LoVo (cell line): Measurements from ENCODE around the gene STIM1.

ENCODE experiments used
- DNase-seq: peaks from one replicate; pipeline ENCODE4 v3.0.0-alpha.2; 2016; ENCODE audit warnings: low spot score

Gene STIM1

GRCh38 chr11:3830730-3831129 is 24.7 kb upstream of the STIM1 start:
- DNase-seq, result no peak

- DNase-seq, result no peak
Measured at GRCh38 chr11:3831378-3832239, 23.9 kb upstream of the STIM1 start.

DNA sequence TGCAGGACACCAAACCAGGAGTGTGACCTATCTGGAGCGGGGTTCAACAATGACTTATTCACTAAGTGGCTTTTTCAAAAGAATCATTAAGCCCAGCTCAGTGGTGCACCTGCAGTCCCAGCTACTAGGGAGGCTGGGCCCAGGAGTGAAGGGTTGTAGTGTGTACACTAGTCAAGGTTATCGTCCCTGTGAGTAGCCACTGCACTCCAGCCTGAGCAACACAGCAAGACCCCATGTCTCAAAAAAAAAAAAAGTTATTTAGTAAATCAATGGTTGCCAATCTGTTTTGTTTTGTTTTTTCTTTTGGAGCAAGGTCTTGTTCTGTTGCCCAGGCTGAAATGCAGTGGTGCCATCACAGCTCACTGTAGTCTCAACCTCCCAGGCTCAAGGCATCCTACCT is 22.6 kb upstream of the STIM1 start:
- no peak for DNase-seq

DNA sequence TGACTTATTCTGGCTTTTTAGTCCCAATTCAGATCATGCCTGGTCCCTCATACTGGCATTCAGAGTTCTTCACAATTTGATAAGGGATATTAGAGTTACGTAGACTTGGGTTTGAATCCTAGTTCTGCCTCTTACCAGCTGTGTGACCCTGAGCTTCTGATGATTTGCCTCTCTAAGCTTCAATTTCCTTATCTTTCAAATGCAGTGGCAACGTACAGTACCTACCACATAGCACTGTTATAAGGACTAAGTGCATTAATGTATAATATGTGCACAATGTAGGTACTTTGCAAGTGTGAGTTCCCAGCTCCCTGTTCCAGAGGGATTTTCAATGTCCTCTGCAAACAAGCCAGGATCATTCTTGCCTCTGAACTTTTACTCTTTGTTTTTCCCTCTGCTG is 22.0 kb upstream of the STIM1 start:
- no peak for DNase-seq

DNA sequence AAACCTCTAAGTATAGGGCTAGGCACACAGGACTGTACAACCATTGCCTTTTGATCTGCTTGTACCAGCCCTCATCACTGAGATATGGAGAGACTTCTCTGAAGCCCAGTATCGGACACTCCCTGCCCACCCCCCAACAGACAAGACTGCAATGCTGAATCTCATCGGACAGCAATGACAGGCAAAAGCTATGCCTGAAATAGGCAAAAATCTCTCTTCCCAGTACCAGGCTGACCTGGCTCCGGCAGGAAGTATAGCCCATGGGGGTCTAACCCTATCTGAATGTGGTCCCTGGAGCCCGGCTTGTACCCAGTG is 21.2 kb upstream of the STIM1 start:
- no peak for DNase-seq

- no peak for DNase-seq
Measured at GRCh38 chr11:3834664-3835461, 20.6 kb upstream of the STIM1 start.

DNA sequence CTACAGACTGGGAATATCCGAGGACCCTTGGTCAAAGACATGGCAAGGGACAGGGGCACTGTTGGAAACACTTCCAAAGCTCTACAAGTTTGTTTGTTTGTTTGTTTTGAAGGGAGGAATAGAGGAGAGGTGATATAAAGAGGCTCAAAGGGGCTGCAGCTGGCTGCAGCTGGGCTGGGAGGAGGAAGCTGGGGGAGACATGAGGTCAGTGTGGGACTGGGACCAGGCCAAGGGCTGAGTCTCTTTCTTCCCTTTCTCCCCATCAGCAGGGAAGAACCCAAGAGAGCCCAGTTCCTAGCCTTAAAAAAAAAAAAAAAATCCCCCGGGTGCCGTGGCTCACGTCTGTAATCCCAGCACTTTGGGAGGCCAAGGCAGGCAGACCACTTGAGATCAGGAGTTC is 19.7 kb upstream of the STIM1 start:
- DNase-seq, result no peak

GRCh38 chr11:3836903-3837302 is 18.6 kb upstream of the STIM1 start:
- no peak for DNase-seq

DNA sequence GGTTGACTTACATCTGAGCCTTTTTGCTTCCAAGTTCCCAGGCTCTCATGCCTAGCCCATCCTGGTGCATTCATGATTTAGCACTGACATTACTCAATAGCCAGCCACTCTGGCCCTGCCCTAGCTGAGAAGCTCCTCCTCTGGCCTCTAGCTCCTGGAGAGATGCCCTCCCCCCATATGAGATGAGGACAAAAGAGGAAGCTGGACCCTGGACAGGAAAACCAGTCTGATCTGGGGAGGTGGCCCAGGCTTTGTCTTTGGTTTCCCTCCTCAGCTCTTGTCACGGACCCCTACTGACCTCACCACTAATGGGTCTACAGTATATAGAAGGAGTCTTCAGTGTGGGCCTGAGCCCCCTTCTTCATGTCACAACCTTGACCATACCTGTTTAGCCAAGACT is 17.7 kb upstream of the STIM1 start:
- no peak for DNase-seq

GRCh38 chr11:3838504-3838903 is 17.0 kb upstream of the STIM1 start:
- no peak for DNase-seq

- DNase-seq, result no peak
Measured at GRCh38 chr11:3840004-3840869, 15.2 kb upstream of the STIM1 start.

DNA sequence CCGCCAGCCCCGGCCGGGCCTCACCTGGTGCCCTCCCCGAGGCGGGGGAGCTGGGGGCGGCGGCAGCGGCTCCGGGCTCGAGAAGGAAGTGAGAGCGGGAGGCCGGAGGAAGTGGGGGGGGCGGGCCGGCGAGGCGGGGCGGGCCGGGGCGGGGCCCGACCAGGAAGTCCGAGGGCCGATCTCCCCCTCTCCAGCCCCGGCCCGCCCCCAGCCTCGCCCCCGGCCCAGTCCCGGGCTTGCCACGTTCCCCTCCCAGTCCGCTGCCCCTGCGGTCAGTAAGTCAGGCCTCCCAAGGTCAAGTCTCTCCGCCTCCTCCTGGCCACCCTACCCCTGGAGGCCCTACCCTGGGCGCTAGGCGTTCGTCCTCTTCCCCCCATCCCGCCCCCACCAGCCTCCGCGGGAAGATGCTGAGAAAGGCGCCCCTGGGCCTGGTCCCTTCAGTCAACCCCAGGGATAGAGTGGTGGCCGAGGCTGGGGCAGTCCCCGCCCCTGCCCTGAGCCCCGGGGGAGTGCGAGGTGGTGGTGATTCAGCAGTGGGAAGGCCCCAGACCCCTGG is 14.5 kb upstream of the STIM1 start, which contains the start of gene RHOG:
RHOG (minus strand) TSS at position 90 of the 556 bp plus-strand sequence. CDS start 12,821 bp downstream, outside the sequence.
- peak; percentile 76 for DNase-seq

DNA sequence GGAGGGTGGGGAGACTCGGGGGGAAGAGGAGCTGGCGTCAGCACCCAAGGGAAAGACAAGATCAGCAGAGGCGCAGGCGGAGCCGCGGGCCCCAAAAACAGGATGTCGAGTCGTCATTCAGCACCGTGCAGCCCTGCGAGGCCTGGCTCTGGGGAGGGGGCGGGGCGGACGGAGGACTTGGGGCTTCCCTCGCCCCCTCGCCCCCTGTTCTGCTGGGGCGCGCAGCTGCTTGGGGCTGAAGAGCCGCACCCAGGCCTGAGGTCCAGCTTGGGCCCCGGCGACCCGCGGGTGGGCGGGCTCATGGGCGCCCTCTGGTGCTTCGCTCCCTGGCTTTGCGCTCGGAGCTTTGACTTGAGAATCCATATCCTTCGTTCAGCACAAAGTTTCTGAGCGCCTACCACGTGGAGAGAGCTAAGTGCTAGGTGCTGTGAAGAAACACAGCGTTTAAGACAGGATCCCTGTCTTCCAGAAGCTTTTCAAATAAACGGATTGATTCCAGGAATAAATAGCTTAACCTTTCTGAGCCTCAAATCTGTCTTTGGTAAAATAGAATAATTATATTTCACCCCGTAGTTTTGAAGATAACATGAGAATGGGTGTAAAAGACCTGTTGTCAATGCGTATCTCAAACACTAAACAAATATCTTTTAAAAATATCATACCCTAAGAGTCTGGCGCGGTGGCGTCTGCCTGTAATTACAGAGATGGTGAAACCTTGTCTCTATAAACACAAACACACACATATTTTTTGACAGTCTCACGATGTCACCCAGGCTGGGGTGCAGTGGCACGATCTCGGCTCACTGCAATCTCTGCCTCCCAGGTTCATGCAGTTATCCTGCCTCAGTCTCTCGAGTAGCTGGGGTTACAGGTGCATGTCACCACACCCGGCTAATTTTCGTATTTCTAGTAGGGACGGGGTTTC is 13.8 kb upstream of the STIM1 start:
- DNase-seq, result peak; percentile 81

DNA sequence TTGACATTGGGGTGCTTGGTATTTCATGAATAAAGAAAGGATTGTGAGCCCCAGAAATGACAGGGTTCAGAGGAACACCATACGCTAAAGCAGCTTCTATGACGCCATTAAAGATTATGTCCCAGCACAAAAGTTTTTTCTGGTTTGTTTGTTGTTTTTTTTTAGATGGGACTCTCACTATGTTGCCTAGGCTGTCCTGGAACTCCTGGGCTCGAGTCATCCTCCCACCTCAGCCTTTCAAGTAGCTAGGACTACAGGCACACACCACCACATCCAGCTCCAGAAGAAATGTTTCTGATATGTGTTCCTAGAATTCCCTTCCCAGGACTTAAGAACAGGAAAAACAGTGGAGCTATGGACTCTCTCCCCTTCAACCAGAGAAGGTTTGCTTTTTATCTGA is 12.1 kb upstream of the STIM1 start:
- DNase-seq, result no peak

DNA sequence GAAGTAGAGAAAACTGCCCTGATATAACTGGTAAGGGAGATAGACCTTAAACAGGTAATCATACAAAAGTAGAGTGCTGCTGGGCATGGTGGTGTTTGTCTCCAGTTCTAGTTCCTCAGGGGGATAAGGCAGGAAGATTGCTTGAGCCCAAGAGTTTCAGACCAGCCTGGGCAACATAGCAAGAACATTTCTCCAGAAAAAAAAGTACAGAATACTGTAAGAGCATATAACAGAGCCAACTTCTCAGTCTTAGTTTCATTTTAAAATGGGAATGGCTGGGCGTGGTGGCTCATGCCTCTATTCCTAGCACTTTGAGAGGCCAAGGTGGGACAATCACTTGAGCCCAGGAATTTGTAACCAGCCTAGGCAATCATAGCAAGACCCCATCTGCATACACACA is 10.2 kb upstream of the STIM1 start:
- DNase-seq, result no peak

DNA sequence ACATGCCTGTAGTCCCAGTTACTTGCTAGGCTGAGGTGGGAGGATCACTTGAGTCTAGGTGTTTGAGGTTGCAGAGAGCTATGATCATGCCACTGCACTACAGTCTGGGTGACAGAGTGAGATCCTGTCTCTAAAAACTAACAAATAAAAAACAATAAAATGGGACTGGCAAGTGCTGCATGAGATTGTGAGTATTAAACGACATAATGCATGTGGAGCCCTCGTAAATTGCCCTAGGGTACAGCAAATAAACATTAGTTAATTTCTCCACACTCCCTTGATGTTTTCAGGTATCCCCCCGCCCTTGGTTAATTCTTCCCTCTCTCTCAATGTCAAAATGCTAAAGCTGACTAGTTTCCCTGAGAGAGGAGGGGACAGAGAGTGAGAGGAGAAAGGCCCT is 9.8 kb upstream of the STIM1 start:
- DNase-seq, result no peak

GRCh38 chr11:3849297-3849874 is 6.1 kb upstream of the STIM1 start:
- peak; percentile 34 for DNase-seq

DNA sequence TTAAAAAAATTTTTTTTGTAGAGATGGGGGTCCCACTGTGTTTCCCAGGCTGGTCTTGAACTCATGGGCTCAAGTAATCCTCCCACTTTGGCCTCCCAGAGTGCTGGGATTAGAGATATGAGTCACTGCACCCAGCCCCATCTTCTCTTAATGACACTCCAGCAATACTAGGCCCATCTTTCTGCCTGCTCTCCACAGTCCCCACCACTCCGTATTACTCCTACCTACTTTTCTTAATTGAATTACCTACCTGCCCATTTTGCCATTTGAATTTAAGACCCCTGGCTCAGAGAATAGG is 2.0 kb upstream of the STIM1 start:
- DNase-seq, result no peak

GRCh38 chr11:3853899-3854659 is 1.4 kb upstream of the STIM1 start:
- DNase-seq, result no peak

- no peak for DNase-seq
Measured at GRCh38 chr11:3854660-3854976, 846 bp upstream of the STIM1 start.
